Renal pelvis (tissue), 12 donors: Measurements from ENCODE around the gene ZMYM3. TPM values are rescaled to one million over a fixed set of nuclear protein-coding genes. Genes with fewer than 3 reads are reported as not detected.
"Not testable (repeated sequence)": the region's sequence is repeated elsewhere in the genome, so short reads cannot be mapped to it uniquely, and the experiment has no call there.

ENCODE experiments used
- DNase-seq: peaks from one replicate; pipeline ENCODE4 v3.0.0-alpha.2; 2013
- long read RNA-seq, 16 experiments: transcript quantifications; one replicate each; lab custom pipeline, GENCODE V29; 2026
- polyA plus RNA-seq, 3 donors: library from polyadenylated mRNA; unstranded; fragments of 120-200 nt; gene quantifications; one replicate each; pipeline ENCODE4 v1.2.1, GENCODE V29; 2013; ENCODE audit not compliant: insufficient read length in 3 of 3

Gene ZMYM3
- 10 to 100 TPM; 66.3 to 71.6 (median 66.7) TPM for polyA plus RNA-seq
- long read RNA-seq, donor 1 = 0 reads
- long read RNA-seq, donor 2, partial matches to known transcripts = 33 of 33 reads
- long read RNA-seq, donor 2, other reads (novel, unspliced or antisense) = 0 of 33 reads
- long read RNA-seq, donor 3, partial matches to known transcripts = 1,099 of 1,106 reads
- long read RNA-seq, donor 3, other reads (novel, unspliced or antisense) = 5 of 1,106 reads
- long read RNA-seq, donor 4, full-length matches to known transcripts = 2 of 8 reads
- long read RNA-seq, donor 4, partial matches to known transcripts = 6 of 8 reads
- long read RNA-seq, donor 4, other reads (novel, unspliced or antisense) = 0 of 8 reads
- long read RNA-seq, donor 5, partial matches to known transcripts = 0 of 1 reads
- long read RNA-seq, donor 5, other reads (novel, unspliced or antisense) = 0 of 1 reads
- long read RNA-seq, donor 6, full-length matches to known transcripts = 5 of 18 reads
- long read RNA-seq, donor 6, partial matches to known transcripts = 13 of 18 reads
- long read RNA-seq, donor 6, other reads (novel, unspliced or antisense) = 0 of 18 reads
- long read RNA-seq, donor 7, full-length matches to known transcripts = 2 of 1,248 reads
- long read RNA-seq, donor 7, partial matches to known transcripts = 1,163 of 1,248 reads
- long read RNA-seq, donor 7, other reads (novel, unspliced or antisense) = 83 of 1,248 reads
- long read RNA-seq, donor 8, partial matches to known transcripts = 34 of 61 reads
- long read RNA-seq, donor 8, other reads (novel, unspliced or antisense) = 26 of 61 reads
- long read RNA-seq, donor 9, partial matches to known transcripts = 5 of 5 reads
- long read RNA-seq, donor 9, other reads (novel, unspliced or antisense) = 0 of 5 reads
- long read RNA-seq, donor 10, partial matches to known transcripts = 13 of 14 reads
- long read RNA-seq, donor 10, other reads (novel, unspliced or antisense) = 0 of 14 reads
- long read RNA-seq, donor 11, partial matches to known transcripts = 5 of 5 reads
- long read RNA-seq, donor 11, other reads (novel, unspliced or antisense) = 0 of 5 reads
- long read RNA-seq, donor 12, partial matches to known transcripts = 46 of 49 reads
- long read RNA-seq, donor 12, other reads (novel, unspliced or antisense) = 0 of 49 reads
- long read RNA-seq, donor 13, partial matches to known transcripts = 172 of 220 reads
- long read RNA-seq, donor 13, other reads (novel, unspliced or antisense) = 47 of 220 reads
- long read RNA-seq, donor 14, full-length matches to known transcripts = 1 of 6 reads
- long read RNA-seq, donor 14, partial matches to known transcripts = 5 of 6 reads
- long read RNA-seq, donor 14, other reads (novel, unspliced or antisense) = 0 of 6 reads
- long read RNA-seq, donor 15, partial matches to known transcripts = 14 of 16 reads
- long read RNA-seq, donor 15, other reads (novel, unspliced or antisense) = 0 of 16 reads
- long read RNA-seq, donor 16, partial matches to known transcripts = 6 of 7 reads
- long read RNA-seq, donor 16, other reads (novel, unspliced or antisense) = 0 of 7 reads

- peak; percentile 86 for DNase-seq
Observed at GRCh38 chrX:71254092-71254963, at the start of gene ZMYM3. TSS of gene ZMYM3 (minus strand) at chrX:71254140. CDS start at chrX:71253255, 885 bp downstream.

DNA sequence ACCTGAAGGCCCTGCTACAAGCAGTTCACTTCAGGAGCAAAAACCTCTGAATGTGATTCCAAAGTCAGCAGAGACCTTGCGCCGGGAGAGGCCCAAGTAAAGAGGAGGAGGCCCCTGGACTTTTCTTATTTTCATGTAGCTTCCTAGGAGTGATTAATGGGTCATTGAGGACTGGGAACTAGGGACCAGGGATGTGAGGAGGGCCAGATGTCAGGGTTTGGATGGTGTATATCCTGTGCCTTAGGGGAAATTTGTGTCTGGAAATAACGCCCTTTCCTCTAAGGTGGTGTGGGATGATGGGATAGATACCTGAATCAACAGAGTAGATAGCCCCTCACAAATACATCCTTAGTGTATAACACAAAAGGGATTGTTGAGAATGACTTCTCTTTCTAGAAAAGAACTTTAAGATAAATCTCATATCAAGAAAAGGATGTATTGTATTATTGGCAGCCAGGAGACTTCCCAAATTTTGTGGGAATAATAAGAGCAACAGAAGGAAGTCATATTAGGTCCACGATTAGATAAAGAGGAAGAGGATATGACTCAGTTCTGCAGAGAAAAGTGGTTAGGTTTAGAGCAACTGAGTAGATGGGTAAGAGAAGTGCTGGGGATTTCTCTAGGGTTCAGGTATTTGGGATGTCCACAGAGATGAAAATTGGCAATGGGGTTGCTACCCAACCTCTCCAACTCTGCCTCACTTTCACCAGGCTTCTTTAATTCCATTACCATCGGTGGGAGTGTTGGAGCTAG lies 48.7 kb upstream of the ZMYM3 start:
- no peak for DNase-seq

- DNase-seq = no peak
Observed at GRCh38 chrX:71301195-71301924, 47.4 kb upstream of the ZMYM3 start, which contains the start of gene ITGB1BP2. TSS of gene ITGB1BP2 (plus strand) at chrX:71301750. CDS start at chrX:71301807, 57 bp downstream.

- not testable (repeated sequence) for DNase-seq
Observed at GRCh38 chrX:71300495-71300894, 46.6 kb upstream of the ZMYM3 start.

DNA sequence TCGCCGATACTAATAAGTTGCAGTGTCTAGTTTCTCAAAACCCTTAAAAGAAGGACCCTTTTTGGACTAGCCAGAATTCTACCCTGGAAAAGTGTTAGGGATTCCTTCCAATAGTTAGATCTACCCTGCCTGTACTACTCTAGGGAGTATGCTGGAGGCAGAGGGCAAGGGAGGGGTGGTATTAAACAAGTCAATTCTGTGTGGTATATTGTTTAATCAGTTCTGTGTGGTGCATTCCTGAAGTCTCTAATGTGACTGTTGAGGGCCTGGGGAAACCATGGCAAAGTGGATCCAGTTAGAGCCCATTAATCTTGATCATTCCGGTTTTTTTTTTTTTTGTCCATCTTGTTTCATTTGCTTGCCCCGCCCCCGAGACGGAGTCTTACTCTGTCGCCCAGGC lies 46.1 kb upstream of the ZMYM3 start:
- DNase-seq = not testable (repeated sequence)

GRCh38 chrX:71298119-71298518 lies 44.2 kb upstream of the ZMYM3 start:
- no peak for DNase-seq

DNA sequence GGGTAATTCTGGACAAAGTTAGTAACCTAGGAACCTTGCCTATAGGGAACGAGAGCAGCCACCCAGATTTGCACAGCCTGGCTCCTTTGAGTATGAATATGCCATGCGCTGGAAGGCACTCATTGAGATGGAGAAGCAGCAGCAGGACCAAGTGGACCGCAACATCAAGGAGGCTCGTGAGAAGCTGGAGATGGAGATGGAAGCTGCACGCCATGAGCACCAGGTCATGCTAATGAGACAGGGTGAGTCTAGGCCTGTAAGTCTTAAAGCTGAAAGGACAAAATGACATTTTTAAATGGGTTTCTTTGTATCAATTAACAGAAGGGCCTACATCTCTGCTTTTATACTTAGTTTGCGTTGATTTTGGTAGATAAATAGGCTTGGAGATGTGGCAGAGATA lies 42.9 kb upstream of the ZMYM3 start:
- DNase-seq = no peak

DNA sequence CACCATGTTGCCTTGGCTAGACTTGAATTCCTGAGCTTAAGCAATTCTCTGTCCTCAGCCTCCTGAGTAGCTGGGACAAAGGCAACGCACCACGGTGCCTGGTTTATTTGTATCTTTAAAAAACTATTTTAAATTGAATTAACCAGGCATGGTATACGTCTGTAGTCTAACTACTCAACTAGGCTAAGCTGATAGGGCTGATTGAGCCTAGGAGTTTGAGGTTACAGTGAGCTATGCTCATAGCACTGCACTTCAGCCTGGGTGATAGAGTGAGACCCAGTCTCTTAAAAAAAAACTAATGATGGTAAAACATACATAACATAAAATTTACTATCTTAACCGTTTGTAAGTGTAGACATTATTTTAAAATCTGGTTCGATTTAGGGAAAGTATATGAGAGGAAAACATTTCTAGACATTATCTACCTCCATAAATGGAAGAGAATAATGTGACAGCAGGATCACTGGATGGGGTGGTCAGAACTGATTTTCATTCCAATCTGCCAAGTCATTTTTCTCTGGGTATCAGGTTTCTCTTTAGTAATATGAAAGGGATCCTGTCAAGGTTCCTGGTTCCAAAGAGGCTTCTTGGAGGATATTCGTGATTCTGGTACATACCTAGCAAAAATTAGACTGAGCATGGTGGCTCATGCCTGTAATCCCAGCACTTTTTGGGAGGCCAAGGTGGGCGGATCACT lies 38.9 kb upstream of the ZMYM3 start:
- no peak for DNase-seq

DNA sequence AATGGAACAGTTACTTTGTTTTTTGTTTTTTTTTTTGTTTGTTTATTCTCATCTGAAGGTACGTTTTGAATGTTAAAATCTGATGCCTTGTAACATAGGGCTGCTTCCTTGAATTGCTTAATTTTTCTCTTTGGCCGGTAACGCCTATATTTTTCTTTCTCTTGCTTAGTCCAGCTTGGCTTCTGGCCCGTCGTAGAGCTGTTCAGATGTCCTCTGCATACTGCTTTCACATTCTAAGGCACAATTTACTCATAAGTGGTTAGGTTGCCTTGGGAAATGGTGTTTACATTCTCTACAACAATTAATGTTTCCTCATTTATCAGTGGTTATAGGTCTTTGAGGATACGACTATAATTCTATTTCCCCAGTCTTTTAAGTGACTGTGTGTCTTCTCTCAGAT lies 37.4 kb upstream of the ZMYM3 start:
- DNase-seq = no peak

- no peak for DNase-seq
Observed at GRCh38 chrX:71285929-71286328, 32.0 kb upstream of the ZMYM3 start.

- peak; percentile 98 for DNase-seq
Observed at GRCh38 chrX:71283403-71284143, 29.6 kb upstream of the ZMYM3 start, which contains the start of gene NONO. TSS of gene NONO (plus strand) at chrX:71283635. CDS start at chrX:71290638, 7,003 bp downstream.

- DNase-seq = no peak
Observed at GRCh38 chrX:71282514-71283402, 28.8 kb upstream of the ZMYM3 start.

DNA sequence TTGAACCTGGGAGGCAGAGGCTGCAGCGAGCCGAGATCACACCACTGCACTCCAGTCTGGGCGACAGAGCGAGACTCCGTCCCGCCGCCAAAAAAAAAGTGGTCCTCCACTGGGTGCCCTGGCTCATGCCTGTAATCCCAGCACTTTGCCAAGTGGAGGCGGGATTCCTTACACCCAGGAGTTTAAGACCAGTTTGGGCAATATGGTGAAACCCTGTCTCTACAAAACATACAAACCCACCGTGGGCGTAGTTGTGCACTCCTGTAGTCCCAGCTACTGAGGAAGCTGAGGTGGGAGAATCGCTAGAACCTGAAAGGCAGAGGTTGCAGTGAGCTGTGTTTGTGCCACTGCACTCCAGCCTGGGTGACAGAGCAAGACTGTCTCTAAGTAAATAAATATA lies 27.4 kb upstream of the ZMYM3 start:
- DNase-seq = not testable (repeated sequence)

DNA sequence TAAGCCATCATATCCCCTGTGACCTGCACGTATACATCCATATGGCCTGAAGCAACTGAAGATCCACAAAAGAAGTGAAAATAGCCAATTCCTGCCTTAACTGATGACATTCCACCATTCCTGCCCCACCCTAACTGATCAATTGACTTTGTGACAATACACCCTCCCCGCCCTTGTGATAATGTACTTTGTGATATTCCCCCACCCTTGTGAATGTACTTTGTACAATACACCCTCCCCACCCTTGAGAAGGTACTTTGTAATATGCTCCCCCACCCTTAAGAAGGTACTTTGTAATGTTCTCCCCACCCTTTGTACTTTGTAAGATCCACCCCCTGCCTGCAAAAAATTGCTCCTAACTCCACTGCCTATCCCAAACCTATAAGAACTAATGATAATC lies 18.4 kb upstream of the ZMYM3 start:
- DNase-seq = not testable (repeated sequence)

GRCh38 chrX:71269801-71270395 lies 16.0 kb upstream of the ZMYM3 start:
- no peak for DNase-seq

GRCh38 chrX:71268624-71269023 lies 14.7 kb upstream of the ZMYM3 start:
- DNase-seq = not testable (repeated sequence)
